K562 (cell line): ENCODE measurements around the gene ADAM15. TPM values are rescaled to one million over a fixed set of nuclear protein-coding genes. Genes with fewer than 3 reads are reported as not detected.

ENCODE experiments used
- CBFB ChIP-seq: sonication (generic); formaldehyde crosslinking; IDR thresholded peaks from 2 replicates; pipeline ENCODE4 v1.4.0; 2020; ENCODE audit warnings: mild to moderate bottlenecking, missing genetic modification reagents
- CHAMP1 ChIP-seq: fragments of 450-650 bp; IDR thresholded peaks from 2 replicates; pipeline ENCODE4 v1.6.1; 2016; ENCODE audit warnings: mild to moderate bottlenecking
- CREB3L1 ChIP-seq: fragments of 450-650 bp; IDR thresholded peaks from 2 replicates; pipeline ENCODE4 v1.6.1; 2014; ENCODE audit warnings: low read depth, mild to moderate bottlenecking, moderate library complexity, borderline replicate concordance
- EGR1 ChIP-seq: fragments of 450-650 bp; conservative IDR thresholded peaks from 2 replicates; pipeline ENCODE4 v1.6.1; 2017; ENCODE audit warnings: mild to moderate bottlenecking
- FOSL1 ChIP-seq: fragments of 200-800 bp; sonication (Bioruptor generic); conservative IDR thresholded peaks from 2 replicates; pipeline ENCODE4 v1.6.1; 2016; ENCODE audit warnings: missing genetic modification characterization, missing compliant biosample characterization
- FOXA3 ChIP-seq, 2 experiments: fragments of 450-650 bp in 1 of 2; sonication (generic) in 1 of 2; formaldehyde crosslinking; IDR thresholded peaks in 1 of 2; conservative IDR thresholded peaks in 1 of 2; 2 replicates each; pipeline versions ENCODE4 v1.4.0 to v1.8.0; 2020 to 2022; ENCODE audit warnings: mild to moderate bottlenecking in 2 of 2, missing genetic modification reagents in 1 of 2
- GTF2F1 ChIP-seq: IDR thresholded peaks from 2 replicates; pipeline ENCODE4 v1.6.1; 2011; ENCODE audit warnings: low read depth, low read length, improper control_type of control experiment
- MXD1 ChIP-seq: fragments of 250-450 bp; sonication (Bioruptor Pico); IDR thresholded peaks from 2 replicates; pipeline ENCODE4 v1.8.0; 2021; ENCODE audit warnings: borderline replicate concordance, mild to moderate bottlenecking, moderate library complexity; ENCODE audit not compliant: poor library complexity, severe bottlenecking
- NEUROD1 ChIP-seq: fragments of 150-350 bp; IDR thresholded peaks from 2 replicates; pipeline ENCODE4 v1.6.1; 2014; ENCODE audit warnings: borderline replicate concordance, low read length, low read depth; ENCODE audit not compliant: partially characterized antibody
- NFRKB ChIP-seq: fragments of 450-650 bp; IDR thresholded peaks from 2 replicates; pipeline ENCODE4 v1.6.1; 2016; ENCODE audit warnings: low read depth
- POLR2A ChIP-seq: fragments of 450-650 bp; conservative IDR thresholded peaks from 2 replicates; pipeline ENCODE4 v1.6.1; 2016
- RAD51 ChIP-seq: fragments of 450-650 bp; IDR thresholded peaks from 2 replicates; pipeline ENCODE4 v1.7.1; 2016; ENCODE audit warnings: low read depth, mild to moderate bottlenecking, borderline replicate concordance
- RBFOX2 ChIP-seq: fragments of 200-400 bp; formaldehyde crosslinking; IDR thresholded peaks from 2 replicates; pipeline ENCODE4 v1.6.1; 2017; ENCODE audit warnings: low read depth, mild to moderate bottlenecking, low read length, moderate library complexity
- RBM17 ChIP-seq: fragments of 200-400 bp; formaldehyde crosslinking; IDR thresholded peaks from 2 replicates; pipeline ENCODE4 v1.6.1; 2017; ENCODE audit warnings: low read depth, mild to moderate bottlenecking, low read length, borderline replicate concordance
- RFX1 ChIP-seq: fragments of 450-650 bp; IDR thresholded peaks from 2 replicates; pipeline ENCODE4 v1.6.1; 2016; ENCODE audit warnings: mild to moderate bottlenecking, moderate library complexity
- SLC30A9 ChIP-seq: fragments of 250-450 bp; sonication (Bioruptor Pico); IDR thresholded peaks from 2 replicates; pipeline ENCODE4 v1.8.0; 2022; ENCODE audit warnings: mild to moderate bottlenecking, moderate library complexity
- ZNF586 ChIP-seq: fragments of 450-650 bp; formaldehyde crosslinking; conservative IDR thresholded peaks from 2 replicates; pipeline ENCODE4 v1.4.0; 2020; ENCODE audit warnings: mild to moderate bottlenecking, moderate library complexity
- polyA plus RNA-seq, 8 experiments: library from polyadenylated mRNA; depleted of rRNA in 4 of 8; stranded (reverse) in 5 of 8; unstranded in 3 of 8; fragments of >200 nt; fragmentation: Nextera tagmentation in 2 of 8; fragmentation: Illumina TruSeq in 1 of 8; extraction: Ambion mirVana in 2 of 8; extraction: Trizol in 1 of 8; gene quantifications; 2 replicates each; pipeline versions ENCODE4 v1.2.1 to v1.2.3, GENCODE V29; 2011 to 2014; ENCODE audit warnings: inconsistent platforms in 1 of 8, missing spikeins in 1 of 8
- total RNA-seq, 7 experiments: library from RNA; depleted of rRNA in 6 of 7; stranded (reverse); fragments of >200 nt in 6 of 7; fragmentation: Illumina TruSeq in 2 of 7; extraction: Trizol in 2 of 7; gene quantifications; 2 replicates each; pipeline versions ENCODE4 v1.2.1 to v1.2.3, GENCODE V29; 2011 to 2021; ENCODE audit warnings: low replicate concordance in 1 of 7
- TF ChIP-seq, protein P1 (sequence below), 2 experiments: IDR thresholded peaks in 1 of 2; conservative IDR thresholded peaks in 1 of 2; 2 replicates each; pipeline ENCODE4 v1.6.1; 2016; ENCODE audit warnings: low read depth in 2 of 2, mild to moderate bottlenecking in 1 of 2, missing compliant biosample characterization in 1 of 2, missing genetic modification characterization in 1 of 2, moderate library complexity in 1 of 2

ADAM15 gene
- total and polyA plus RNA-seq, 9 of the 15 experiments (the other 6 are each of a cell fraction or from before 2014, with no cell fraction given), result 0.69 to 72.3 (median 32.8) TPM

- no peak for TF ChIP-seq NFRKB
- no peak for TF ChIP-seq RFX1
- no peak for TF ChIP-seq MXD1 (CRISPR knock-in tag)
- TF ChIP-seq, protein P1, sequence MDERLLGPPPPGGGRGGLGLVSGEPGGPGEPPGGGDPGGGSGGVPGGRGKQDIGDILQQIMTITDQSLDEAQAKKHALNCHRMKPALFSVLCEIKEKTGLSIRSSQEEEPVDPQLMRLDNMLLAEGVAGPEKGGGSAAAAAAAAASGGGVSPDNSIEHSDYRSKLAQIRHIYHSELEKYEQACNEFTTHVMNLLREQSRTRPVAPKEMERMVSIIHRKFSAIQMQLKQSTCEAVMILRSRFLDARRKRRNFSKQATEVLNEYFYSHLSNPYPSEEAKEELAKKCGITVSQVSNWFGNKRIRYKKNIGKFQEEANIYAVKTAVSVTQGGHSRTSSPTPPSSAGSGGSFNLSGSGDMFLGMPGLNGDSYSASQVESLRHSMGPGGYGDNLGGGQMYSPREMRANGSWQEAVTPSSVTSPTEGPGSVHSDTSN (CRISPR knock-in tag; IDR thresholded peaks at IDR 0.05; ENCODE audit: low read depth), result no peak
- TF ChIP-seq, protein P1 (tag; conservative IDR thresholded peaks at IDR 0.05; ENCODE audit: low read depth), result no peak
- TF ChIP-seq CBFB (CRISPR knock-in tag), result 0 out of 2 replicates have a peak, but pooled peaks have one; percentile 69
- no peak for TF ChIP-seq POLR2A
- TF ChIP-seq FOXA3 (CRISPR knock-in tag; conservative IDR thresholded peaks at IDR 0.05 in 1 of 2, IDR thresholded peaks at IDR 0.05 in 1 of 2), result peak in 1 of 2 experiments; percentile 71; a peak in 1 of 4 replicates
- TF ChIP-seq SLC30A9 (CRISPR knock-in tag), result no peak
- peak; percentile 43; the same call in 1 of the 2 replicates for TF ChIP-seq RBFOX2
- TF ChIP-seq RBM17, result no peak
- TF ChIP-seq ZNF586, result no peak
- TF ChIP-seq RAD51, result no peak
- TF ChIP-seq FOSL1, result no peak
- TF ChIP-seq CREB3L1, result no peak
- TF ChIP-seq CHAMP1, result no peak
- peak; percentile 13 for TF ChIP-seq NEUROD1
- TF ChIP-seq EGR1, result no peak
- no peak for TF ChIP-seq GTF2F1
Observed at GRCh38 chr1:155061381-155062150, 10.4 kb downstream of the ADAM15 start (continued).
